Erythroblast (primary cell): Measurements from ENCODE around the gene PDCD1LG2.
A peak's percentile ranks its signal among the peaks of the same experiment; 100 is the strongest.

Source experiments
- DNase-seq, 2 experiments: peaks; one replicate each; lab custom pipeline; 2025; lab: John Stamatoyannopoulos, UW
- GATA1 ChIP-seq: IDR thresholded peaks from 2 replicates; pipeline ENCODE4 v1.6.1; 2011; ENCODE audit warnings: low read depth, mild to moderate bottlenecking, control low read depth, low read length, moderate library complexity
- POLR2A ChIP-seq: IDR thresholded peaks from 2 replicates; pipeline ENCODE4 v1.6.1; 2011; ENCODE audit warnings: mild to moderate bottlenecking, low read length

Gene PDCD1LG2

DNA sequence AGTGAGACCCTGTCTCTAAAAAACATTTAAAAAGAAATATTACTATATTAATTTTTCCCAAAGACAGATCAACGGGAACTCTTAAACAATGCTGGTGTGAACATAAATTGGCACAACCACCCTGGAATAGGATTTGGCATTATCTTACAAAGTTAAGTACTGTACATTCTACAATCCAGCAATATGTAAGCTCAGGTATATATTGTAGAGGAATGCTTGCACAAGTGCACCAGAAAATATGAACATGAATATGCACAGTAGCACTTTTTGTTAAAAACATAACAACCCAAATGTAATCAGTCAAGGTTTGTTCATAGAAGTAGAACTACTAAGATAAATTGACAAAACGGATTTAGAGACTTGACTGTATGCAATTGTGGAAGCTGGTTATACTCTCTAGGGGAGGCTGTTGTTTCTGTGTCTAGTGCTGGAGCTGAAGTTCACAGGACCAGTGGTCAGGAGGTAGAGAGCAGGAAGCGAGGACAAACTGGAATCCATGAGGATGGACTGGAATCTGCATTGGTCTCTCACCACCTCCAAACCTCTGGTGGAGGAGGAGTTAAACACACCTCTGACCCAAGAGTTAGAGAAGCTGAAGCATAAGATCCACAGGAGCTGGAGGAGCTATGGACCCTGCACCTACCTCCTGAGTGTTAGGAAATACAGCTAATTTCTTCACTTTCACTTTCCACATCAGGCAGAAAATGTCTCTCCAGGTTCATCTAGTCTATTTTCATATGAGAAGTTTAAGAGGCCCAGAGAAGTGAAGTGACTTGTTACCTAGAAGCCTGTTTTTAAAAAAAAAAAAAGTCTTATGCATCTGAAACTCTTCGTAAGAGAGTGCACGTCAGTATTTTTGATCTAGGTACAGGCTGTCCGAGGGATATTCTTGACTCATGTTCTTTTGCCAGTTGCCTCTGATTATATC, 98.2 kb downstream of the PDCD1LG2 start:
- TF ChIP-seq GATA1 (no peak), POLR2A (peak; percentile 28)
- DNase-seq: no peak

DNA sequence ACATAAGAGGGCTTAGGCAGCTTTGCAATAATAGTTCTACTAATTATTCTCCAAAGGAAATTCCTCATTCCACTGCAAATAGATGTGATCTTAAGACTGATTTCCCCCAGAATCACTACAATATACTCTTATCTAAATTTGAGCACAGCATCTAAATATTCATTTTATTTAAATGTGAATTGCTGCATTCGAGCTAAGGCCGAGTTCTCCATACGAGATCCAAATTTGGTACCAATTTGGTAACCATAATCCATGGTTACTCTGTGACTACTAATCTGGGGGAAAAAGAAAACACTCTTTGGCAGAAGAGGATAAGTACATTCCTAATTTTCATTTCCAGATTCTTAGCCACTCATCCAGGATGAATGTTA, 98.9 kb downstream of the PDCD1LG2 start:
- DNase-seq: no peak
- TF ChIP-seq GATA1: no peak
- no peak for TF ChIP-seq POLR2A

DNA sequence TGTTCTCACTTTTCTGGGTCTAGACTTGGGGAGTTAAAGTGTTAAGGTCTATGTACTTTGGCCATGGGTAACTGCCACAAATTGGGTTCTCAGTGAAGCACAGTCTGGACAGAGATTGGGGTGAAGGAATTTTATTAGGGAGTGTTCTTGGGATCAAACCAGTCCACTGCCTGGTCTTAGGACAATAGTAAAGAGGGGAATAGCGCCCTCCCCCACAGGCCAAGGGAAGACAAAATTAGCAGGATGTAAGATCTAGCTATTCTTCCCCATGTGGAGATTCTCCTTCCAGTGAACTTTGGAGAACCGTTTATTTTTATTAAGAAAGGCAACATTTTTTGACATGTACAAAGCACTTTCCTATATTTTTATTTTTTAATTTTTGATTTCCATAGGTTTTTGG, 100.2 kb downstream of the PDCD1LG2 start:
- TF ChIP-seq POLR2A (no peak), GATA1 (no peak)
- no peak for DNase-seq

DNA sequence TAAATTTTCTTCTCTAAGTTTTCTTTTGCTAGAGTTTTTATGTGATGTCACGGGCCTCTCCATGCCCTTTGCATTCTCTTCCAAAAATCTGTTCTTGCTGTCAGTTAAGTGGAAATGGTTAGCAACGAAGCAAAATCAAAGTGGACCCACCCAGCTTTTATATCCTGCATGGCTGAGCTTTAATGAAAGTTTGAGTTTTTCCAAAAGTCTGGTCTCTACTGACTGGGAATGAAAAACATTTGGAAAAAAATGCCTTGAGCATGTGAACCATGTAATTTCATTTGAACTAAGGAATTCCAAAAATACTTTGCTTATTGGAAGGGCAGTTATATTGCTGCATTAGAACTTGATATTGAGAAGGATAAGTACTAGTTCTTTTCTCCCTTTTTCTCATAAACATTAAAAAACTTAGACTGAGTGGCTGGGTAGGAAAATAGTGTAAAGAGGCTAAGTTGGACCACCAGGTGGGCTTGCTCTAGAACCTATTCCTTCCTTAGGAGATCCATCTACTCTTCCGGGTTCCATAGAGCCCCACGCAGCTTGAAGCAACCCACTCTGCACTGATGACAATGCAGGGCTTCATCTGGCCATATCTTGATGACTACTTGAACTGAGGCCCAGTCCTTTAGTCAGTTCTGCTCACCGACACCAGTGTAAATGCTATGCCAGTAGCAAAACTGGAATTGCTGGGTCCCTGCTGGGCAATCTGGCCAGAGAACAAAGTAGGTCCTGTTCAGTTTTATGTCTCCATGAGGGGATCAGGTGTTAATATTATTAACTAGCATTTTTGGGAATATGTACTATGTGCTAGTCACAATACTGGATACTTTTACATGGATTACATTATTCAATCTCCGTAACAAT, 101.2 kb downstream of the PDCD1LG2 start:
- TF ChIP-seq POLR2A: no peak
- TF ChIP-seq GATA1: no peak
- DNase-seq: no peak

DNA sequence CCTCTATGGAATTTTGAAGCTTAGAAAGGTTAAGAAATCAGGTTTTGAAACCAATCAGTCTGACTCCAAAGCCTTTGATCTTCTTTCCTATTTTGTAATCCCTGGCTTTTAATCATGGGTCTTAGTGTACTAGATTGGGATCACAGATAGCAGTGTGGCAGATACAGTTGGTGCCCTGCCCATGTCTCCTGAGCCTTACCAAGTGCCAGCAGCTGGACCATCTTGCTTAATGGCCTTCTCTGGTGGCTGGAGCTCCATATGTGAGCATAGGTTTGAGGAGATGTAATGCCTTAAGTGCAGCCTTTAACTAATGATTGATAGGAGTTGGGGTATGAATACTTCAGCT, 101.8 kb downstream of the PDCD1LG2 start:
- no peak for DNase-seq

DNA sequence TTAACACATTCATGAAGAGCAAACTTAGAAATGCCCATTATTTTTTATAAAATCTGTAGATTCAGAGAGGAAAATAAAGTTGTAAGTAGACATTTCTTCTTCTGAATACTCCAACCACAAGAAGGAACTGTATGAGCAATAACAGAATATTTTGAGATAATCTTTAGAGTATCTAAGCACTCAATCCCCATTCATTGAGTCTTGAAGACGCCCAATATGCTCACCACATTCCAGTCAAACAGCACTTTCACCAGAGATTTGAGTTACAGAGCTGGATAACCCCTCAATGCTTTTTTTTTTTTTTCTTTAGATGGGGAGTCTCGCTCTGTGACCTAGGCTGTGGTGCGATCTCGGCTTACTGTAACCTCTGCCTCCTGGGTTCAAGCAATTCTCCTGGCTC, 103.9 kb downstream of the PDCD1LG2 start:
- TF ChIP-seq POLR2A (no peak), GATA1 (no peak)
- DNase-seq: no peak

More for the DNA sequence above, 101.8 kb downstream of the PDCD1LG2 start:
- no peak for TF ChIP-seq POLR2A
- no peak for TF ChIP-seq GATA1

DNA sequence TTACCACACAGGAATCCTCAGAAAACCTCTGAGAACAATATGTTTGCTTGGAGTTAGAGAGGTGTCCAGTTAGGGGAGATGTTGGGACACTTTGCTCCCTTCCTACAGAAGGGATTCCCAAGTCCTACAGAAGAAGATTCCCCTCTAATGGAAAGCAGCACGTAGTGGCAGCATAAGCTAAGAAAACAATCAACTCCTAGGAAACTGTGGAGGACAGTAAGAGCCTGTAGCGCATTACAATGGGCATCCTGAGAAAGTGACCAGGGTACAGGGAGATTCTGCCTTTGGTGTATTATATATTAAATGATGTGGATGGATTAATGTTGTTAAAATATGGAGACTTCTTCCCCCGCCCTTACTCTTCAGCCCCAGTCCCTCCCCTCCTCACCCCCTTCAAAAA, 104.7 kb downstream of the PDCD1LG2 start:
- no peak for DNase-seq
- no peak for TF ChIP-seq POLR2A
- TF ChIP-seq GATA1: no peak

DNA sequence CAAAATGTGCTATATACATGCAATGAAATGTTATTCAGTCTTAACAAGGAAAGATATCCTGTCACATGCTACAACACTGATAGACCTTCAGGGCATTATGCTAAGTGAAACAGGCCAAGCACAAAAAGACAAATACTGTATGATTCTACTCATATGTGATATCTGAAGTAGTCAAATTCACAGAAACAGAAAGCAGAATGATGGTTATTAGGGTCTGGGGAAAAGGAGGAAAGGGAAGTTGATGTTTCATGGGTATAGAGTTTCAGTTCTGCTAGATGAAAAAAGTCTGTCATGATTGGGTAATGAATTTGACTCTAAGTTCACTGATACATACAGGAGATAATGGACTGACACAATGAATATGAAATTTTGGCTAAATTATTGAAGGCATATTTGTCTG, 107.4 kb downstream of the PDCD1LG2 start:
- TF ChIP-seq GATA1 (no peak), POLR2A (no peak)
- no peak for DNase-seq

DNA sequence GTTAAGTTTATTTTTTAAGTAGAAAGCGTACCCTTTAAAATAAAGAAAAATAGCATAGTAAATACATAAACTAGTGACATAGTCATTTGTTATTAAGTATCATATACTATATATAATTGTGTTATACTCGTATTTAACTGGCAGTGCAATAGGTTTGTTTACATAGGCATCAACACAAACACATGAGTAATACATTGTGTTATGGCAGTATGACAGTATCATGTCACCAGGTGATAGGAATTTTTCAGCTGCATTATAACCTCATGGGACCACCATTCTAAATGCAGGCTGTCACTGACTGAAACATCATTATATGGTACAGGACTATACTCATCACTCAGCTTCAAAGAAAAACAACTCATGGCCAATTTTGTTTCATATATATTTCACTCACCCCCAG, 110.2 kb downstream of the PDCD1LG2 start:
- no peak for TF ChIP-seq POLR2A
- TF ChIP-seq GATA1: no peak
- no peak for DNase-seq
